Hindlimb muscle (tissue), 1 donor: ENCODE results near the gene ANKS3. TPM values are rescaled to one million over a fixed set of nuclear protein-coding genes. Genes with fewer than 3 reads are reported as not detected.

Experiments used
- DNase-seq: peaks from one replicate; pipeline ENCODE4 v3.0.0-alpha.2; 2013
- polyA plus RNA-seq: library from polyadenylated mRNA; unstranded; fragments of 120-200 nt; gene quantifications from one replicate; pipeline ENCODE4 v1.2.1, GENCODE V29; 2013; ENCODE audit not compliant: insufficient read length

The ANKS3 gene
- polyA plus RNA-seq, 1 donor, result 16.6 TPM

GRCh38 chr16:4695473-4696171, 38.4 kb downstream of the ANKS3 start:
- no peak for DNase-seq

DNA sequence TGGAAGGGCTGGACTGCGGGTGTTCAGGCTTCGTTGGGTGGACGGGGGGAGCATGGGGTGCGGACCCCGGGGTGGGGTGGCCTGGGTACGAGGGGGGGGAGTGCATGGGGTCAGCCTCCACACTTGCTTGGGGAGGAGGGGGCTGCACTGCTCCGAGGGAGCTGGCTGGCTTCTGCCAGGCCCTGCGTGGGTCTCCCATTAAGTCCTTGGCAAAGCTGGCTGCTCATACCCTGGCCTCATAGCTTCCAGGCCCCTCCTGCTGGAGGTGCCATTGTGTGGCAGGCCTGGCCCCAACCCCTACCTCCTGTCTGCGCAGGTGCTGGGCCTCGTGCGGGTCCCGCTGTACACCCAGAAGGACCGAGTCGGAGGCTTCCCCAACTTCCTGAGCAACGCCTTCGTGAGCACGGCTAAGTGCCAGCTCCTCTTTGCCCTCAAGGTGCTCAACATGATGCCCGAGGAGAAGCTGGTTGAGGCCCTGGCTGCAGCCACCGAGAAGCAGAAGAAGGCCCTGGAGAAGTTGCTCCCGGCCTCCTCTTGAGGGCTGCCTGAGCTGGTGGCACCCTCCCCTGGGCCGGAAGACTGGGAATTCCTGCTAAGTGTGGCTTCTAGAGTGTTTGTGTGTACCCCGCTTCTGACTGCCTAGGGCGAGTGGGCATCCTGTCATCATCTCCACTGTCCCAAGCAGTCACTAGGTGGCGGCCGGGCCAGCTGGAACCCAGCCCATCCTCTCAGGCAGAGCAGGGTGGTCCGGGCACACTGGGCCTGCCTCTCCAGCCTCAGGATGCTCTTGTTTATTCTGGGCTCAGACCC, 39.2 kb downstream of the ANKS3 start:
- DNase-seq, result no peak

- peak; percentile 47 for DNase-seq
These were observed 40.0 kb downstream of the ANKS3 start for GRCh38 chr16:4693956-4694641.

DNA sequence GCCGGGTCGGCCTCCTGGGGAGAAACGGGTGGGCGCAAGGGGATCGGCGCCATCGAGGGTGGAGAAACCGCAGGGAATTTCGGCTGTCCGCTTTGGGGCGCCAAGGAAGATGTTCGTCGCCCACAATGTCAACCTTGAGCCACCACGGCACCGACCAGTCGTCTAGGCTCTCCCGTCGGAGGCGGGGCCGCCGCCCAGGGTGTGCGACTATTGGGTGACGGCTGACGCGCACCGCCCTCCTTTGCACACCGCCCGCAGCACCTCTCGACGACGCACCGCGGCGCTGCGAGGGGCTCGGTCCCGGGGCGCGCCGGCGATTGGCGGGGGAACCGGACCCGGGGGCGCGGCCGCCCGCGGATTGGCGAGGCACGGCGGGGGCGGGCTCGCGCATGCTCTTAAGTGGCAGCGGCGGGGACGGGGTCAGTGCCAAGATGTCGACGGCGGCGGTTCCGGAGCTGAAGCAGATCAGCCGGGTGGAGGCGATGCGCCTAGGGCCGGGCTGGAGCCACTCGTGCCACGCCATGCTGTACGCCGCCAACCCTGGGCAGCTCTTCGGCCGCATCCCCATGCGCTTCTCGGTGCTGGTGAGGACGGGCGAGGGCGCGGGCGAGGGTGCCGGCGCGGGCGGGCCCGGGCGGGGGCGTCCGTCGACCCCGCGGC, 40.6 kb downstream of the ANKS3 start, which contains the start of gene NUDT16L1:
NUDT16L1 (plus strand) TSS at position 267 of the 660 bp plus-strand sequence; CDS start at position 432, 165 bp downstream.
- peak; percentile 97 for DNase-seq

GRCh38 chr16:4692460-4693295, 41.4 kb downstream of the ANKS3 start:
- DNase-seq, result no peak

GRCh38 chr16:4691666-4692412, 42.2 kb downstream of the ANKS3 start:
- no peak for DNase-seq

- no peak for DNase-seq
These were observed 43.0 kb downstream of the ANKS3 start for GRCh38 chr16:4690946-4691665.

GRCh38 chr16:4689864-4690704, 44.0 kb downstream of the ANKS3 start:
- DNase-seq, result no peak

DNA sequence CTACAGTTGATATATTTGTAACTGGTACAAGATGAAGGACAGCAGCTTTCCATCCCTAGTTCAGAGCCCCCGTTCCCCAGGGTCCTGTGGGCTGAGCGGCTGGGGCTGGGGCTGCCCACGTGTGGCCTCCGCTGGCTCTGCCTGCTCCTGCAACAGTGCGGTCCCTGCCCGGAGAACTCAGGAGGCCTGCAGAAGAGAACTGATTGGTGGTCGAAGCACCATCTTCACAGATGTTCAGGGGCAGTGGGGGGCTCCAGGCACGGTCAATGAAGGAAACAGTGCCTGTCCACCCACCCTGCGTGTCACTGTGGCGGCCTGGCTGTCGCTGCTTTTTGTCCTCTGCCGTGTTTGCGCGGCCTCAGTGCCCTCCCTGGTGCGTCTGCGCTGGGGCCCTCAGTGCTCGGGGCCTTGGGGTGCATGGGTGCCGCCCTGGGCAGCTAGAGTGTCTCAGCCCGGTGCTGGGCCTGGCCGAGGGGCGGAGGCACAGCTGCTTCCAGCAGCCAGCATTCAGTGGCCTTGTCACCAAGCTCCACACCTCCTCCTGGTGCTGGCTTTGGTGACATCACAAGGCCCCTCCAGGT, 44.9 kb downstream of the ANKS3 start:
- DNase-seq, result no peak

DNA sequence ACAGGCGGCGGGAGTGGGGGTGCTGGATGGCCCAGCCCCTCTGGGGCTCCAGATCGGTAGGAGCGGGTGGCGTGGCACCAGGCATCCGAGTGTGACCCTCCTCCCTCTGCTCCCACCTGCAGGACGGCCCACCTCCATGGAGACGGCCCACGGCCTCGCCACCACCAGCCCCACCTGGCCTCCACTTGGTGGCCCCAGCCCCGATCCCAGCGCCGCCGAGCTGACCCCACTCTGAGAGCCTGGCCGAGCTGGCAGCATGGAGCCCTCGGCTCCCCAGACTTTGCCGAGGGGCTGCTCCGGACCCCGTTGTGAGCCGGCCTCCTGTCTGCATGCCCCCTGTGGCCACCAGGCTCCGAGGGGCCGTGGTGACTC, 45.4 kb downstream of the ANKS3 start:
- DNase-seq, result no peak

- no peak for DNase-seq
These were observed 46.0 kb downstream of the ANKS3 start for GRCh38 chr16:4687946-4688673.

- no peak for DNase-seq
These were observed 46.7 kb downstream of the ANKS3 start for GRCh38 chr16:4687416-4687815.

DNA sequence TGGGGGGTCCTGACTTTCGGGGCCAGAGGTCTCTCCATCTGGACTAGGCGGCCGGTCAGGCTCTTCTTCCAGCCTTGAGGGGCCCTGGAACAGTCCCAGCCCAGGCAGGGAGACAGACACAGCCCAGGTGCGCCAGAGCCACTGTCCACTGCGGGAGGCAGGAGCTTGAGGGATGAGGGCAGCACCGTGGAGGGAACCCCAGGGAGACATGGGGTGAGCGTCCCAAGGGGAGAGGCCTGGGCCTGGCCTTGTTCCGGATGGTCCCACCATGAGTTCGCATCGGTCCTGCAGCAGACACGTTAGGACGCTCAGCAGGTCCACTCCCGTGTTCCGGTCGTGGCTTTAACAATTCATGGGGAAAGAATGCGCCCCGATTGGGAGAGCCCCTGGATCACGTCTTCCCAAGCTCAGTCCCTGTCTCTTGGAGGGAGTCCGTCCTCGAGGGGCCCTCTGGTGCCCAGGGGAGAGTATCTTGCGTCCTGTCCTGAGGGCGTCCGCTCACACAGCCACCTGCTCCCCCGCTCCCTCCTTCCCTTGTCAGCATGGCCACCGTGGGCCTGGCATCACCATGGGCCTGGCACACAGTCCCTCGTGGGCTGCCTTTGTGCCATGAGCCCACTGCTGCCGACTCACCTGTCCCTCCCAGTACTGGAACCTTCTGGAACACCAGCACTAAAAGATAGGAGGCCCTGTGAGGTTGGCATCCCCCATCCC, 47.4 kb downstream of the ANKS3 start:
- no peak for DNase-seq

- no peak for DNase-seq
These were observed 48.1 kb downstream of the ANKS3 start for GRCh38 chr16:4685776-4686496.

- DNase-seq, result no peak
These were observed 48.8 kb downstream of the ANKS3 start for GRCh38 chr16:4685292-4685691.

- no peak for DNase-seq
These were observed 49.3 kb downstream of the ANKS3 start for GRCh38 chr16:4684763-4685162.
